ENCODE data around the gene DCAF8. TPM values are rescaled to one million over a fixed set of nuclear protein-coding genes. Genes with fewer than 3 reads are reported as not detected.

Gene DCAF8
- 100 to 1,000 TPM; 124 to 167 TPM for total RNA-seq

- Histone ChIP-seq H3K4me1 (ENCODE audit: control insufficient read depth in 1 of 2, low read depth in 2 of 2) (peaks cover 33 to 42% of the 10 kb centered on the region in 2 donors), H3K9me3 (no peaks in the 10 kb centered on the region), H3K4me3 (peak within 1 kb of the TSS; percentile 100), H3K36me3 (no peaks in the 10 kb centered on the region), H3K27me3 (replicated peaks; ENCODE audit: insufficient read depth) (no peaks in the 10 kb centered on the region), H3K27ac (peak within 1 kb of the TSS; percentile 97 to 99)
- TF ChIP-seq, protein P1, sequence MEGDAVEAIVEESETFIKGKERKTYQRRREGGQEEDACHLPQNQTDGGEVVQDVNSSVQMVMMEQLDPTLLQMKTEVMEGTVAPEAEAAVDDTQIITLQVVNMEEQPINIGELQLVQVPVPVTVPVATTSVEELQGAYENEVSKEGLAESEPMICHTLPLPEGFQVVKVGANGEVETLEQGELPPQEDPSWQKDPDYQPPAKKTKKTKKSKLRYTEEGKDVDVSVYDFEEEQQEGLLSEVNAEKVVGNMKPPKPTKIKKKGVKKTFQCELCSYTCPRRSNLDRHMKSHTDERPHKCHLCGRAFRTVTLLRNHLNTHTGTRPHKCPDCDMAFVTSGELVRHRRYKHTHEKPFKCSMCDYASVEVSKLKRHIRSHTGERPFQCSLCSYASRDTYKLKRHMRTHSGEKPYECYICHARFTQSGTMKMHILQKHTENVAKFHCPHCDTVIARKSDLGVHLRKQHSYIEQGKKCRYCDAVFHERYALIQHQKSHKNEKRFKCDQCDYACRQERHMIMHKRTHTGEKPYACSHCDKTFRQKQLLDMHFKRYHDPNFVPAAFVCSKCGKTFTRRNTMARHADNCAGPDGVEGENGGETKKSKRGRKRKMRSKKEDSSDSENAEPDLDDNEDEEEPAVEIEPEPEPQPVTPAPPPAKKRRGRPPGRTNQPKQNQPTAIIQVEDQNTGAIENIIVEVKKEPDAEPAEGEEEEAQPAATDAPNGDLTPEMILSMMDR (IDR thresholded peaks at IDR 0.05), result no peak
- ATAC-seq (ENCODE audit: insufficient number of reproducible peaks, low FRiP score, low read depth), result peak; percentile 91
- DNase-seq (ENCODE audit: low spot score), result peak; percentile 94
Observed at GRCh38 chr1:160261893-160262794, at the start of gene DCAF8. Gene DCAF8 (minus strand): TSS chr1:160262549. CDS start chr1:160244008, 18,541 bp downstream.

DNA sequence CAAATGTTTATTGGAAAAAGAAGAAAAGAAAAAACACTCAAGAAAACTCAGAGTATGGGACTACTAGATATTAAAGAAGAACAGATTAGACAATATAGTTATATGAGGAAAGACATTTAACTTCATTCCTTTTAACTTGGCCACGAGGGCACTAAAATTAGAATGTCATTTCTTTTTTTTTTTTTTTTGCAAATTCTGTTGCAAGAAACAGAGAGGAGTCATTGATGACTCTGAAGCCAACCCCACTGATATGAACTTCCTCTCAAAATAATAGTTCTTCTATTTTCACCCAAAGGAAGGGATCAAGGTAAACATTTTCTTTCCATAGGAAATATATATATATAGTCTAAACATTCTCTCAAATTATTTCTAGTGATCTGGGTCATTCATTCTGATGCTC, 47.2 kb upstream of the DCAF8 start:
- ATAC-seq (ENCODE audit: insufficient number of reproducible peaks, low FRiP score, low read depth) (no peak), DNase-seq (ENCODE audit: low spot score) (no peak)
- no peak overlapping the region for H3K4me3 ChIP-seq
- no peaks in the 10 kb centered on the region for H3K27me3 ChIP-seq (replicated peaks; ENCODE audit: insufficient read depth)
- H3K27ac ChIP-seq, result no peak overlapping the region
- peaks cover 84% of the 10 kb centered on the region for H3K36me3 ChIP-seq
- no peaks in the 10 kb centered on the region for H3K4me1 ChIP-seq (ENCODE audit: control insufficient read depth in 1 of 2, low read depth in 2 of 2)
- TF ChIP-seq, protein P1 (IDR thresholded peaks at IDR 0.05), result no peak
- H3K9me3 ChIP-seq, result no peaks in the 10 kb centered on the region

GRCh38 chr1:160309185-160309557, 46.8 kb upstream of the DCAF8 start:
- no peak overlapping the region for H3K4me3 ChIP-seq
- H3K27me3 ChIP-seq (replicated peaks; ENCODE audit: insufficient read depth), result no peaks in the 10 kb centered on the region
- H3K9me3 ChIP-seq, result no peaks in the 10 kb centered on the region
- no peak overlapping the region for H3K27ac ChIP-seq
- ATAC-seq (ENCODE audit: insufficient number of reproducible peaks, low FRiP score, low read depth) (no peak), DNase-seq (ENCODE audit: low spot score) (no peak)
- no peaks in the 10 kb centered on the region for H3K4me1 ChIP-seq (ENCODE audit: control insufficient read depth in 1 of 2, low read depth in 2 of 2)
- peaks cover 84% of the 10 kb centered on the region for H3K36me3 ChIP-seq
- TF ChIP-seq, protein P1 (IDR thresholded peaks at IDR 0.05), result no peak

- no peak overlapping the region for H3K4me3 ChIP-seq
- TF ChIP-seq, protein P1 (IDR thresholded peaks at IDR 0.05), result no peak
- no peaks in the 10 kb centered on the region for H3K27me3 ChIP-seq (replicated peaks; ENCODE audit: insufficient read depth)
- DNase-seq (ENCODE audit: low spot score) (no peak), ATAC-seq (ENCODE audit: insufficient number of reproducible peaks, low FRiP score, low read depth) (no peak)
- H3K27ac ChIP-seq, result no peak overlapping the region
- H3K4me1 ChIP-seq (ENCODE audit: control insufficient read depth in 1 of 2, low read depth in 2 of 2), result no peaks in the 10 kb centered on the region
- H3K9me3 ChIP-seq, result no peaks in the 10 kb centered on the region
- H3K36me3 ChIP-seq, result peaks cover 84% of the 10 kb centered on the region
Observed at GRCh38 chr1:160308451-160309184, 46.3 kb upstream of the DCAF8 start.

- TF ChIP-seq, protein P1 (IDR thresholded peaks at IDR 0.05), result no peak
Observed at GRCh38 chr1:160307118-160307791, 44.9 kb upstream of the DCAF8 start.

More at GRCh38 chr1:160307118-160307791, 44.9 kb upstream of the DCAF8 start:
- DNase-seq (ENCODE audit: low spot score), result no peak
- Histone ChIP-seq H3K4me1 (ENCODE audit: control insufficient read depth in 1 of 2, low read depth in 2 of 2) (no peaks in the 10 kb centered on the region), H3K9me3 (no peaks in the 10 kb centered on the region), H3K27ac (no peak overlapping the region), H3K27me3 (replicated peaks; ENCODE audit: insufficient read depth) (no peaks in the 10 kb centered on the region), H3K4me3 (no peak overlapping the region), H3K36me3 (peaks cover 85% of the 10 kb centered on the region)
- ATAC-seq (ENCODE audit: insufficient number of reproducible peaks, low FRiP score, low read depth), result no peak
